ENCODE measurements around the gene VEZT. TPM values are rescaled to one million over a fixed set of nuclear protein-coding genes. Genes with fewer than 3 reads are reported as not detected.

Gene VEZT
- total and polyA plus RNA-seq, 4 donors: 13.7 to 47.4 (median 22.0) TPM

GRCh38 chr12:95185072-95185471 is 32.5 kb upstream of the VEZT start:
- no peak for DNase-seq (ENCODE audit: low spot score)
- Histone ChIP-seq H3K9me3 (ENCODE audit: control insufficient read depth in 4 of 4, low read length in 3 of 4) (no peaks in the 10 kb centered on the region), H3K36me3 (ENCODE audit: control insufficient read depth in 4 of 4, insufficient read depth in 3 of 4, low read depth in 1 of 4, low read length in 3 of 4) (no peaks in the 10 kb centered on the region), H3K4me1 (ENCODE audit: control insufficient read depth in 4 of 4, insufficient read depth in 4 of 4, low read length in 3 of 4) (no peaks in the 10 kb centered on the region), H3K27me3 (ENCODE audit: control insufficient read depth in 4 of 4, insufficient read depth in 4 of 4, low read length in 3 of 4) (no peaks in the 10 kb centered on the region), H3K27ac (ENCODE audit: low read depth in 1 of 2, low read length in 2 of 2) (no peak overlapping the region), H3K9ac (ENCODE audit: low read depth in 1 of 2, low read length in 2 of 2) (no peak overlapping the region), H3K4me3 (ENCODE audit: low read depth in 1 of 3, low read length in 3 of 3) (no peak overlapping the region)
- WGBS: 89% methylated on average over 8 of the region's 8 CpGs
- no peak for TF ChIP-seq GABPA (IDR thresholded peaks at IDR 0.05 in 1 of 2, conservative IDR thresholded peaks at IDR 0.05 in 1 of 2)
- no peak for TF ChIP-seq EGR1 (IDR thresholded peaks at IDR 0.05; ENCODE audit: low read depth in 2 of 2)

- Histone ChIP-seq H3K4me3 (ENCODE audit: low read depth in 1 of 3, low read length in 3 of 3) (no peak overlapping the region), H3K4me1 (ENCODE audit: control insufficient read depth in 4 of 4, insufficient read depth in 4 of 4, low read length in 3 of 4) (peaks cover under 1 to 2% (median 1%) of the 10 kb centered on the region in 4 donors), H3K27me3 (ENCODE audit: control insufficient read depth in 4 of 4, insufficient read depth in 4 of 4, low read length in 3 of 4) (no peaks in the 10 kb centered on the region), H3K36me3 (ENCODE audit: control insufficient read depth in 4 of 4, insufficient read depth in 3 of 4, low read depth in 1 of 4, low read length in 3 of 4) (no peaks in the 10 kb centered on the region), H3K9me3 (ENCODE audit: control insufficient read depth in 4 of 4, low read length in 3 of 4) (no peaks in the 10 kb centered on the region), H3K27ac (ENCODE audit: low read depth in 1 of 2, low read length in 2 of 2) (no peak overlapping the region), H3K9ac (ENCODE audit: low read depth in 1 of 2, low read length in 2 of 2) (no peak overlapping the region)
- TF ChIP-seq HNF4G (IDR thresholded peaks at IDR 0.05) (no peak), ZBTB33 (IDR thresholded peaks at IDR 0.05) (no peak), NR2F2 (IDR thresholded peaks at IDR 0.05) (no peak), JUND (IDR thresholded peaks at IDR 0.05) (no peak), FOXA2 (IDR thresholded peaks at IDR 0.05) (no peak), FOXA1 (IDR thresholded peaks at IDR 0.05) (no peak), GABPA (IDR thresholded peaks at IDR 0.05 in 1 of 2, conservative IDR thresholded peaks at IDR 0.05 in 1 of 2) (no peak), TAF1 (conservative IDR thresholded peaks at IDR 0.05) (no peak), EGR1 (IDR thresholded peaks at IDR 0.05; ENCODE audit: low read depth in 2 of 2) (no peak), MAX (IDR thresholded peaks at IDR 0.05) (no peak), CTCF (IDR thresholded peaks at IDR 0.05; ENCODE audit: low read depth, low read length, missing input control) (no peak)
- no peak for DNase-seq (ENCODE audit: low spot score)
Measured at GRCh38 chr12:95185854-95186253, 31.8 kb upstream of the VEZT start.

- DNase-seq (ENCODE audit: low spot score): no peak
- 58% methylated on average over 5 of the region's 5 CpGs for WGBS
- Histone ChIP-seq H3K27ac (ENCODE audit: low read depth in 1 of 2, low read length in 2 of 2) (no peak overlapping the region), H3K4me3 (ENCODE audit: low read depth in 1 of 3, low read length in 3 of 3) (no peak overlapping the region), H3K36me3 (ENCODE audit: control insufficient read depth in 4 of 4, insufficient read depth in 3 of 4, low read depth in 1 of 4, low read length in 3 of 4) (peaks cover 0 to 2% (median 0%) of the 10 kb centered on the region in 4 donors), H3K9me3 (ENCODE audit: control insufficient read depth in 4 of 4, low read length in 3 of 4) (no peaks in the 10 kb centered on the region), H3K4me1 (ENCODE audit: control insufficient read depth in 4 of 4, insufficient read depth in 4 of 4, low read length in 3 of 4) (peaks cover 1 to 12% (median 5%) of the 10 kb centered on the region in 4 donors), H3K27me3 (ENCODE audit: control insufficient read depth in 4 of 4, insufficient read depth in 4 of 4, low read length in 3 of 4) (no peaks in the 10 kb centered on the region), H3K9ac (ENCODE audit: low read depth in 1 of 2, low read length in 2 of 2) (no peak overlapping the region)
- TF ChIP-seq FOXA2 (IDR thresholded peaks at IDR 0.05): no peak
- peak in 1 of 2 donors; percentile 19 for TF ChIP-seq HNF4A (conservative IDR thresholded peaks at IDR 0.05)
Measured at GRCh38 chr12:95187865-95188415, 29.7 kb upstream of the VEZT start.

Data from liver (tissue), 9 donors.